Ectodermal cell (in vitro differentiated cells): ENCODE data around the gene TAF7L.

ENCODE experiments used
- H3K27ac ChIP-seq: 2 replicates; pipeline ENCODE4 v1.7.0; 2013; ENCODE audit warnings: mild to moderate bottlenecking, low read depth, low read length; ENCODE audit not compliant: insufficient read depth, poor library complexity, severe bottlenecking
- H3K27me3 ChIP-seq: 2 replicates; pipeline ENCODE4 v1.7.0; 2013; ENCODE audit warnings: mild to moderate bottlenecking, low read length; ENCODE audit not compliant: insufficient read depth, control insufficient read depth, poor library complexity, severe bottlenecking
- H3K36me3 ChIP-seq: one replicate; pipeline ENCODE4 v1.7.0; 2013; ENCODE audit warnings: low read length; ENCODE audit not compliant: control insufficient read depth, insufficient read depth
- H3K4me1 ChIP-seq: one replicate; pipeline ENCODE4 v1.7.0; 2013; ENCODE audit warnings: low read length; ENCODE audit not compliant: control insufficient read depth, insufficient read depth
- H3K4me3 ChIP-seq: 2 replicates; pipeline ENCODE4 v1.7.0; 2013; ENCODE audit warnings: low read depth, low read length, control low read depth; ENCODE audit not compliant: insufficient read depth
- H3K9me3 ChIP-seq: 2 replicates; pipeline ENCODE4 v1.7.0; 2013; ENCODE audit warnings: mild to moderate bottlenecking, low read length, moderate library complexity; ENCODE audit not compliant: control insufficient read depth
- WGBS, 2 experiments: methylation state at CpG; one replicate each; pipeline ENCODE4 v1.1.7; 2013; ENCODE audit warnings: missing lambda C conversion rate in 2 of 2; 5-methylcytosine and 5-hydroxymethylcytosine counted together

TAF7L gene

GRCh38 chrX:101230636-101231035 is 60.5 kb downstream of the TAF7L start:
- H3K27me3 ChIP-seq = no peaks in the 10 kb centered on the region
- 97 to 99% methylated on average over 2 of the region's 2 CpGs for WGBS, 2 experiments
- H3K4me3 ChIP-seq = no peak overlapping the region
- no peak overlapping the region for H3K27ac ChIP-seq
- no peaks in the 10 kb centered on the region for H3K36me3 ChIP-seq
- no peaks in the 10 kb centered on the region for H3K9me3 ChIP-seq
- H3K4me1 ChIP-seq = no peaks in the 10 kb centered on the region

- WGBS, 2 experiments = 100% methylated on average over 1 of the region's 1 CpG; no CpG with 5 or more reads in 1 of the 2 experiments
- no peak overlapping the region for H3K27ac ChIP-seq
Observed at GRCh38 chrX:101229170-101229569, 62.0 kb downstream of the TAF7L start.

GRCh38 chrX:101223226-101223625 is 67.9 kb downstream of the TAF7L start:
- no peak overlapping the region for H3K27ac ChIP-seq
- no peaks in the 10 kb centered on the region for H3K4me1 ChIP-seq
- no CpG with 5 or more reads among the region's 1 CpG for WGBS, 2 experiments
- no peaks in the 10 kb centered on the region for H3K36me3 ChIP-seq
- no peak overlapping the region for H3K4me3 ChIP-seq
- H3K27me3 ChIP-seq = no peaks in the 10 kb centered on the region
- H3K9me3 ChIP-seq = no peaks in the 10 kb centered on the region

More at GRCh38 chrX:101229170-101229569, 62.0 kb downstream of the TAF7L start:
- H3K4me1 ChIP-seq = no peaks in the 10 kb centered on the region
- no peaks in the 10 kb centered on the region for H3K9me3 ChIP-seq
- no peaks in the 10 kb centered on the region for H3K36me3 ChIP-seq
- H3K4me3 ChIP-seq = no peak overlapping the region
- no peaks in the 10 kb centered on the region for H3K27me3 ChIP-seq

GRCh38 chrX:101220662-101221260 is 70.4 kb downstream of the TAF7L start:
- no peak overlapping the region for H3K27ac ChIP-seq
- H3K4me1 ChIP-seq = no peaks in the 10 kb centered on the region
- H3K9me3 ChIP-seq = no peaks in the 10 kb centered on the region
- H3K36me3 ChIP-seq = no peaks in the 10 kb centered on the region
- no peaks in the 10 kb centered on the region for H3K27me3 ChIP-seq
- WGBS, 2 experiments = 90 to 95% methylated on average over 3 to 4 of the region's 4 CpGs
- H3K4me3 ChIP-seq = no peak overlapping the region

GRCh38 chrX:101219864-101220346 is 71.2 kb downstream of the TAF7L start:
- WGBS, 2 experiments = 59 to 73% methylated on average over 8 to 9 of the region's 12 CpGs
- Histone ChIP-seq H3K4me3 (no peak overlapping the region), H3K9me3 (no peaks in the 10 kb centered on the region), H3K27me3 (no peaks in the 10 kb centered on the region), H3K27ac (no peak overlapping the region), H3K36me3 (no peaks in the 10 kb centered on the region), H3K4me1 (no peaks in the 10 kb centered on the region)

GRCh38 chrX:101219116-101219863 is 71.8 kb downstream of the TAF7L start, which contains the start of gene DRP2:
Gene DRP2 (plus strand): TSS chrX:101219786. CDS start chrX:101231648, 11,862 bp downstream.
- H3K9me3 ChIP-seq = no peaks in the 10 kb centered on the region
- no peak within 1 kb of the TSS for H3K27ac ChIP-seq
- no peak within 1 kb of the TSS for H3K4me3 ChIP-seq

More at GRCh38 chrX:101219116-101219863, 71.8 kb downstream of the TAF7L start, which contains the start of gene DRP2:
- Histone ChIP-seq H3K27me3 (no peaks in the 10 kb centered on the region), H3K36me3 (no peaks in the 10 kb centered on the region), H3K4me1 (no peaks in the 10 kb centered on the region)
- WGBS, 2 experiments = 58 to 59% methylated on average over 5 to 6 of the region's 7 CpGs
